Neuronal stem cell (in vitro differentiated cells): ENCODE measurements around the gene RNASE13.

ENCODE experiments used
- DNase-seq: peaks from one replicate; pipeline ENCODE4 v3.0.0-alpha.2; 2013; ENCODE audit warnings: low spot score
- H2AFZ ChIP-seq: one replicate; pipeline ENCODE4 v1.6.1; 2013; ENCODE audit warnings: mild to moderate bottlenecking, low read length, inconsistent platforms
- H2AK5ac ChIP-seq: 2 replicates; pipeline ENCODE4 v1.6.1; 2013; ENCODE audit warnings: low read depth, mild to moderate bottlenecking, inconsistent platforms, low read length, moderate library complexity, mixed read lengths
- H2BK120ac ChIP-seq: 2 replicates; pipeline ENCODE4 v1.6.1; 2013; ENCODE audit warnings: low read depth, mild to moderate bottlenecking, inconsistent platforms, low read length, moderate library complexity, mixed read lengths
- H2BK12ac ChIP-seq: one replicate; pipeline ENCODE4 v1.6.1; 2013; ENCODE audit warnings: low read length, inconsistent platforms
- H2BK15ac ChIP-seq: 2 replicates; pipeline ENCODE4 v1.6.1; 2013; ENCODE audit warnings: mild to moderate bottlenecking, low read length, inconsistent platforms, mixed read lengths
- H2BK5ac ChIP-seq: one replicate; pipeline ENCODE4 v1.6.1; 2013; ENCODE audit warnings: inconsistent platforms, mild to moderate bottlenecking, low read length, moderate library complexity
- H3K14ac ChIP-seq: one replicate; pipeline ENCODE4 v1.6.1; 2013; ENCODE audit warnings: low read length, inconsistent platforms
- H3K18ac ChIP-seq: 2 replicates; pipeline ENCODE4 v1.6.1; 2013; ENCODE audit warnings: low read length, inconsistent platforms
- H3K23ac ChIP-seq: 2 replicates; pipeline ENCODE4 v1.6.1; 2013; ENCODE audit warnings: low read depth, mild to moderate bottlenecking, mixed read lengths, low read length, inconsistent platforms; ENCODE audit not compliant: poor library complexity
- H3K27ac ChIP-seq: replicated peaks from 3 replicates; pipeline ENCODE4 v1.5.1; 2013; ENCODE audit warnings: low read length, inconsistent platforms
- H3K27me3 ChIP-seq, 3 experiments: 2 replicates each; pipeline ENCODE4 v1.6.1; 2013; ENCODE audit warnings: low read length in 3 of 3, mild to moderate bottlenecking in 2 of 3, inconsistent platforms in 1 of 3, low read depth in 1 of 3, mixed read lengths in 1 of 3, moderate library complexity in 1 of 3; ENCODE audit not compliant: control insufficient read depth in 3 of 3, insufficient read depth in 3 of 3
- H3K36me3 ChIP-seq, 2 donors: replicated peaks in 1 of 2; 2 replicates each; pipeline ENCODE4 v1.6.1; 2013; ENCODE audit warnings: low read length in 2 of 2; ENCODE audit not compliant: control insufficient read depth in 2 of 2, insufficient read depth in 2 of 2
- H3K4ac ChIP-seq: 2 replicates; pipeline ENCODE4 v1.6.1; 2013; ENCODE audit warnings: inconsistent platforms, mild to moderate bottlenecking, low read length, moderate library complexity
- H3K4me1 ChIP-seq, 2 donors: 1 replicate in 1 of 2; 2 replicates in 1 of 2; pipeline ENCODE4 v1.6.1; 2013; ENCODE audit warnings: low read length in 2 of 2, low read depth in 1 of 2; ENCODE audit not compliant: control insufficient read depth in 2 of 2, insufficient read depth in 1 of 2
- H3K4me2 ChIP-seq: one replicate; pipeline ENCODE4 v1.6.1; 2013; ENCODE audit warnings: mild to moderate bottlenecking, low read length, inconsistent platforms; ENCODE audit not compliant: insufficient read depth, poor library complexity, severe bottlenecking
- H3K4me3 ChIP-seq, 2 donors: 2 replicates each; pipeline ENCODE4 v1.5.1; 2013; ENCODE audit warnings: low read length in 2 of 2, mild to moderate bottlenecking in 2 of 2, inconsistent platforms in 1 of 2, moderate library complexity in 1 of 2
- H3K79me1 ChIP-seq: one replicate; pipeline ENCODE4 v1.6.1; 2013; ENCODE audit warnings: low read depth, mild to moderate bottlenecking, inconsistent platforms, low read length, moderate library complexity
- H3K9ac ChIP-seq: one replicate; pipeline ENCODE4 v1.6.1; 2013; ENCODE audit warnings: mild to moderate bottlenecking, low read depth, low read length, inconsistent platforms; ENCODE audit not compliant: poor library complexity
- H3K9me3 ChIP-seq, 2 donors: replicated peaks in 1 of 2; 2 replicates each; pipeline versions ENCODE3 to v1.6.1; 2013; ENCODE audit warnings: low read length in 2 of 2, mild to moderate bottlenecking in 2 of 2, inconsistent platforms in 1 of 2, low read depth in 1 of 2, mixed read lengths in 1 of 2, moderate library complexity in 1 of 2; ENCODE audit not compliant: control insufficient read depth in 2 of 2, insufficient read depth in 1 of 2
- H4K8ac ChIP-seq: one replicate; pipeline ENCODE4 v1.6.1; 2013; ENCODE audit warnings: low read depth, mild to moderate bottlenecking, inconsistent platforms, low read length, moderate library complexity
- H4K91ac ChIP-seq: one replicate; pipeline ENCODE4 v1.6.1; 2013; ENCODE audit warnings: low read length, low read depth, mild to moderate bottlenecking, inconsistent platforms; ENCODE audit not compliant: poor library complexity
- WGBS, 2 donors: extraction: QIAGEN DNeasy Blood & Tissue Kit; methylation state at CpG; one replicate each; pipeline ENCODE4 v1.1.7; 2013; ENCODE audit warnings: missing lambda C conversion rate in 2 of 2, mixed read lengths in 1 of 2; ENCODE audit not compliant: insufficient read length in 2 of 2, insufficient replicate concordance in 1 of 2; ENCODE audit errors: extremely low coverage in 2 of 2; 5-methylcytosine and 5-hydroxymethylcytosine counted together

Gene RNASE13

GRCh38 chr14:21063479-21063878 lies 28.9 kb upstream of the RNASE13 start:
- Histone ChIP-seq H3K18ac (no peak overlapping the region), H3K4me1 (peaks cover 4 to 12% of the 10 kb centered on the region in 2 donors), H3K23ac (no peak overlapping the region), H3K36me3 (no peaks in the 10 kb centered on the region), H2BK5ac (no peak overlapping the region), H3K9ac (no peak overlapping the region), H2AK5ac (no peak overlapping the region), H3K79me1 (no peaks in the 10 kb centered on the region), H2AFZ (no peak overlapping the region), H3K27ac (no peak overlapping the region), H3K4me3 (no peak overlapping the region), H4K91ac (no peak overlapping the region), H3K27me3 (no peaks in the 10 kb centered on the region), H2BK12ac (no peak overlapping the region), H3K4ac (no peak overlapping the region), H3K14ac (no peak overlapping the region), H3K9me3 (no peaks in the 10 kb centered on the region), H4K8ac (no peak overlapping the region), H2BK120ac (no peak overlapping the region), H3K4me2 (no peak overlapping the region), H2BK15ac (no peak overlapping the region)
- no CpG with 5 or more reads among the region's 3 CpGs for WGBS, 2 donors
- no peak for DNase-seq

- WGBS, 2 donors: no CpG with 5 or more reads among the region's 3 CpGs
These were observed 26.7 kb upstream of the RNASE13 start for GRCh38 chr14:21061347-21061668.

GRCh38 chr14:21060614-21061346 lies 26.2 kb upstream of the RNASE13 start:
- H4K91ac ChIP-seq: no peak overlapping the region
- H2BK15ac ChIP-seq: no peak overlapping the region
- no peaks in the 10 kb centered on the region for H3K79me1 ChIP-seq
- no peak overlapping the region for H3K23ac ChIP-seq
- no peak overlapping the region for H3K4me2 ChIP-seq
- DNase-seq: no peak
- H2BK12ac ChIP-seq: no peak overlapping the region
- no peak overlapping the region for H2BK5ac ChIP-seq
- no peak overlapping the region for H3K14ac ChIP-seq
- H3K9ac ChIP-seq: no peak overlapping the region
- no CpG with 5 or more reads among the region's 13 CpGs for WGBS, 2 donors
- H3K9me3 ChIP-seq: no peaks in the 10 kb centered on the region
- no peak overlapping the region for H2BK120ac ChIP-seq
- H3K27ac ChIP-seq: no peak overlapping the region
- H3K27me3 ChIP-seq: peaks cover 0 to 13% (median 0%) of the 10 kb centered on the region in 3 experiments
- H4K8ac ChIP-seq: no peak overlapping the region
- H3K4me1 ChIP-seq: peaks cover 4 to 9% of the 10 kb centered on the region in 2 donors
- no peak overlapping the region for H2AFZ ChIP-seq
- H3K4ac ChIP-seq: no peak overlapping the region
- no peaks in the 10 kb centered on the region for H3K36me3 ChIP-seq
- H3K18ac ChIP-seq: no peak overlapping the region
- H3K4me3 ChIP-seq: no peak overlapping the region
- H2AK5ac ChIP-seq: no peak overlapping the region

More at GRCh38 chr14:21061347-21061668, 26.7 kb upstream of the RNASE13 start:
- no peak overlapping the region for H3K4me2 ChIP-seq
- H3K4me3 ChIP-seq: no peak overlapping the region
- no peak overlapping the region for H3K23ac ChIP-seq
- no peak overlapping the region for H2BK120ac ChIP-seq
- no peak overlapping the region for H3K9ac ChIP-seq
- no peak overlapping the region for H3K18ac ChIP-seq
- DNase-seq: no peak
- no peaks in the 10 kb centered on the region for H3K36me3 ChIP-seq
- H3K79me1 ChIP-seq: no peaks in the 10 kb centered on the region
- no peak overlapping the region for H4K91ac ChIP-seq
- no peaks in the 10 kb centered on the region for H3K9me3 ChIP-seq
- H2BK5ac ChIP-seq: no peak overlapping the region
- H3K27ac ChIP-seq: no peak overlapping the region
- H2AK5ac ChIP-seq: no peak overlapping the region
- no peak overlapping the region for H2BK15ac ChIP-seq
- no peak overlapping the region for H2AFZ ChIP-seq
- no peak overlapping the region for H3K14ac ChIP-seq
- H2BK12ac ChIP-seq: no peak overlapping the region
- peaks cover 4 to 9% of the 10 kb centered on the region in 2 donors for H3K4me1 ChIP-seq
- peaks cover 0 to 13% (median 0%) of the 10 kb centered on the region in 3 experiments for H3K27me3 ChIP-seq
- no peak overlapping the region for H4K8ac ChIP-seq
- no peak overlapping the region for H3K4ac ChIP-seq

GRCh38 chr14:21059842-21060613 lies 25.4 kb upstream of the RNASE13 start:
- Histone ChIP-seq H2BK12ac (no peak overlapping the region), H2BK5ac (no peak overlapping the region), H2BK120ac (no peak overlapping the region), H2AK5ac (no peak overlapping the region), H3K4me2 (no peak overlapping the region), H3K27ac (no peak overlapping the region), H3K27me3 (peaks cover 0 to 20% (median 0%) of the 10 kb centered on the region in 3 experiments), H3K36me3 (no peaks in the 10 kb centered on the region), H3K79me1 (no peaks in the 10 kb centered on the region), H3K4ac (no peak overlapping the region), H3K23ac (no peak overlapping the region), H4K8ac (no peak overlapping the region), H2BK15ac (no peak overlapping the region), H3K4me3 (no peak overlapping the region), H2AFZ (no peak overlapping the region), H3K14ac (no peak overlapping the region), H3K9ac (no peak overlapping the region), H3K4me1 (peaks cover 4 to 9% of the 10 kb centered on the region in 2 donors), H3K9me3 (no peaks in the 10 kb centered on the region), H4K91ac (no peak overlapping the region), H3K18ac (no peak overlapping the region)
- DNase-seq: no peak
- no CpG with 5 or more reads among the region's 8 CpGs for WGBS, 2 donors
